ENCODE measurements around the gene PRR29.
A peak's percentile ranks its signal among the peaks of the same experiment; 100 is the strongest.

PRR29 gene

GRCh38 chr17:63984236-63984635, 13.9 kb upstream of the PRR29 start:
- DNase-seq (ENCODE audit: low spot score), result no peak
- Mint-ChIP-seq H3K4me3 (no peak overlapping the region), H3K4me1 (ENCODE audit: low read depth) (peaks cover 12% of the 10 kb centered on the region), H3K27ac (no peak overlapping the region), H3K27me3 (ENCODE audit: low read depth) (no peaks in the 10 kb centered on the region), H3K36me3 (ENCODE audit: low read depth) (peaks cover 1% of the 10 kb centered on the region), H3K9me3 (peaks cover 10% of the 10 kb centered on the region)

- Mint-ChIP-seq H3K4me3 (no peak overlapping the region), H3K27me3 (ENCODE audit: low read depth) (no peaks in the 10 kb centered on the region), H3K36me3 (ENCODE audit: low read depth) (peaks cover 1% of the 10 kb centered on the region), H3K27ac (peak overlapping the region; percentile 72), H3K9me3 (peaks cover 10% of the 10 kb centered on the region), H3K4me1 (ENCODE audit: low read depth) (peaks cover 12% of the 10 kb centered on the region)
- peak; percentile 70 for DNase-seq (ENCODE audit: low spot score)
Measured at GRCh38 chr17:63984651-63985386, 13.3 kb upstream of the PRR29 start.

DNA sequence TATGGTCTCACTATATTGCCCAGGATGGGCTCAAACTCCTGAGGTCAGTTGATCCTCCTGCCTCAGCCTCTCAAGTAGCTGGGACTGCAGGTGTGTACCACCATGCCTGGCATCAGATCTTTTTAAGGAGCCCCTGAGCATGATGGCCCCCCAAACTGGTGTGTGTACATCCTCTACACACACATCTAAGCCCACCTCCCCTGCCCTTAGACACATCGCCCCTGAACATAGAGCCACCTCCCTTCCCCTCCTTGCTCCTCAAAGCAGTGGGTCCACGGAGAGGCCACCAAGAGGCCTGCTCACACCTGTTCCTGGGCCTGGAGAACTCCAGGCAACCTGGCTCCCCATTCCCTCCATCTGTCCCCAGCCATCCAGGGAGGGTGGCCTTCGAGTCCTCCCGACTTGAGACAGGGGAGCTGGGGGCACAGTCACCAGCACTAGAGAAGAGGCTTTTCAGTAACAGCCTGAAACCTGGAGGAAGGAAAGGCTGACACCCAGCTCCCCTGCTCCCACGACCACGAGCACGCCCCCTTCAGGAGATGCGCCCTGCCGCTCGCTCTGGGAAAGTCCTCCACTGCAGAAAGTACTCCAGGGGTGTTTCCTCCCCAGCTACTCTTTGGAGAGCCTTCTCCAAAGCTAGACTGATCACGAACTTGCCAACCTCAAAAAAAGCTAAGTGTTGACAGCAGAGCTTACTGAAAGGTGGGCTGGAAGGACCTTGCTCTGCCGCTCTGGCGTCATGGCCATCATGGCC, 12.6 kb upstream of the PRR29 start:
- peak overlapping the region; percentile 72 for H3K27ac Mint-ChIP-seq
- no peak overlapping the region for H3K4me3 Mint-ChIP-seq
- H3K27me3 Mint-ChIP-seq (ENCODE audit: low read depth), result no peaks in the 10 kb centered on the region
- DNase-seq (ENCODE audit: low spot score), result no peak
- H3K9me3 Mint-ChIP-seq, result peaks cover 10% of the 10 kb centered on the region
- peaks cover 16% of the 10 kb centered on the region for H3K4me1 Mint-ChIP-seq (ENCODE audit: low read depth)
- H3K36me3 Mint-ChIP-seq (ENCODE audit: low read depth), result peaks cover 1% of the 10 kb centered on the region

DNA sequence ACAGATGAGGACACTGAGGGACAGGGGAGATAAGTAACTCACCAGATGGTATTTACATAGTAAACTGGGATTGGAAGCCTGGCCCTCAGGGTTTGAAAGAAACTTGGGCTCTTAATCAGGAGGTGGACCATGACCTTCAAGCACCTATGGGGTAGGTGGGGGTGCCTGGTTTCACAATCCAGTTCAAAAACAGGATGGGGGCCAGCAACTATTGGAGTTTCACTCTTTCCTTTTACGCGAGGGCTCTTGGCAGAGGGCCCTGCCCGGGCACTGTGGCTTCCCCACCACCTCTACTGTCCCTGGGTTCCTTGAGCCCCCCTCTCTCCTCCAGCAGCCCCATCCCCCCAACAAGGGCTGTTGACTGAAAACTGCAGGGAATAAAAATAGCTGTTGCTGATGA, 11.3 kb upstream of the PRR29 start:
- Mint-ChIP-seq H3K4me3 (no peak overlapping the region), H3K36me3 (ENCODE audit: low read depth) (no peaks in the 10 kb centered on the region)

DNA sequence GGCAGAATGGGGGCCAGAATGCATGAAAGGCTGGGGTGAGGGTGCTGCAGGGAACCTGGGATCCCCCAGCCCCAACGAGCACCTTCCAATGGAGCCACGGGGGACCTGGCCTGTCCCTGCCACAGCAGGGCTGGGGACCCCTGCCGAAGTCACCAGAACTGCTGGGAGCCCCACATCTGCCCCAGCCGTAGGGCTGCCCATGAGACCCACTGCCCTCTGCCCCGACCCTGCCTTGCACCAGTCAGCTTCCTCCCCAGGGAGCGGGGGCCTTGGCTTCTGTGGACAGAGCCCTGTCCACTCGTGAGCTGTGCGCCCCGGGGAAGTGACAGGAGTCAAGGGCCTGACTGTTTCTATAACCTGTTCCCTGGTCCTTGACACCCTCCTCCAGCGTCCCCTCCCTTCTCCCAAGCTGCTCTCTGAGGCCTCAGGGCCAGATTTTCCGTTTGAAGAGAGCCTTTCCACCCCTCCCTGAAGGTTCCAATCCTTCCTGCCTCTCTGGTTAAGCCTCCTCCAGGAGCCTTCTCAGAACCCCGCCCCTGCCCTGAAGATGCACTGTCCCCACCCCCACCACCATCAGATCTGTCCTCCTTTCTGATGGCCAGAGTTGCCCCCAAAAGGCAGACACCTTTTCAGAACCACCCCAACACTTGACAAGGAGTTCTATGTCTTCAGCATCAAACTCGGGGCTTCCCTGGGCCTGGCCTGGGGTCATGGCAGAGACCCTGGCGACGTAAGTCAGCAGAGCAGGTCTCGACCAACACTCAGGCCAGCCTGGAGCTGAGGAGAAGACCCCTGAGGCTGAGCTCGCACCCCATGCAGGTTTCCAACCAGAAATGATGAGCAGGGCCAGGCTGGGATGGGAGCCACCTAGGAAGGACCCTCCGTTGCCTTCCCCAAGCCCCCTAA, 10.7 kb upstream of the PRR29 start:
- Mint-ChIP-seq H3K4me1 (ENCODE audit: low read depth) (peaks cover 26% of the 10 kb centered on the region), H3K27me3 (ENCODE audit: low read depth) (peaks cover 11% of the 10 kb centered on the region), H3K36me3 (ENCODE audit: low read depth) (no peaks in the 10 kb centered on the region), H3K4me3 (no peak overlapping the region), H3K9me3 (peaks cover 5% of the 10 kb centered on the region), H3K27ac (no peak overlapping the region)
- DNase-seq (ENCODE audit: low spot score), result no peak

More for the DNA sequence above, 11.3 kb upstream of the PRR29 start:
- Mint-ChIP-seq H3K27ac (no peak overlapping the region), H3K4me1 (ENCODE audit: low read depth) (peaks cover 21% of the 10 kb centered on the region), H3K9me3 (peaks cover 9% of the 10 kb centered on the region), H3K27me3 (ENCODE audit: low read depth) (peaks cover 5% of the 10 kb centered on the region)
- DNase-seq (ENCODE audit: low spot score), result no peak

DNA sequence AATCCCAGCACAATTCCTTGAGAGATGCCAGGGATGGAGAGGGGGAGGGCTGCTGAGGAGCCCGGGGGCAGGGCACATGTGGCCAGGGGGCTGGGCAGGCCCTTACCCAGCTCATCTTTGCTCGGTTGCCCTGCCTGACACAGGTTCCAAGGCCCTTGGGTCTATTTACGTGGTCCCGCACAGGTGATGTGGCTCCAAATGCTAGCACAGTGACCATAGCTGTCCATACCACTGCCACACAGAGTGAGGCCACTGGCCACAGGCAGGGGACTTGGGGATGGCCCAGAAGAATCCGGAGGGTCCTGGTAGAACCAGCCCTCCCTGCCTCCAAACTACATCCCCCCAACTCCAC, 10.0 kb upstream of the PRR29 start:
- Mint-ChIP-seq H3K27me3 (ENCODE audit: low read depth) (peaks cover 15% of the 10 kb centered on the region), H3K36me3 (ENCODE audit: low read depth) (no peaks in the 10 kb centered on the region), H3K9me3 (no peaks in the 10 kb centered on the region), H3K4me3 (no peak overlapping the region), H3K4me1 (ENCODE audit: low read depth) (peaks cover 30% of the 10 kb centered on the region), H3K27ac (no peak overlapping the region)
- DNase-seq (ENCODE audit: low spot score), result no peak

GRCh38 chr17:63988741-63989621, 9.2 kb upstream of the PRR29 start:
- peaks cover 36% of the 10 kb centered on the region for H3K4me1 Mint-ChIP-seq (ENCODE audit: low read depth)
- H3K4me3 Mint-ChIP-seq, result no peak overlapping the region
- H3K27me3 Mint-ChIP-seq (ENCODE audit: low read depth), result peaks cover 22% of the 10 kb centered on the region
- H3K36me3 Mint-ChIP-seq (ENCODE audit: low read depth), result no peaks in the 10 kb centered on the region
- no peaks in the 10 kb centered on the region for H3K9me3 Mint-ChIP-seq
- H3K27ac Mint-ChIP-seq, result no peak overlapping the region
- DNase-seq (ENCODE audit: low spot score), result no peak

DNA sequence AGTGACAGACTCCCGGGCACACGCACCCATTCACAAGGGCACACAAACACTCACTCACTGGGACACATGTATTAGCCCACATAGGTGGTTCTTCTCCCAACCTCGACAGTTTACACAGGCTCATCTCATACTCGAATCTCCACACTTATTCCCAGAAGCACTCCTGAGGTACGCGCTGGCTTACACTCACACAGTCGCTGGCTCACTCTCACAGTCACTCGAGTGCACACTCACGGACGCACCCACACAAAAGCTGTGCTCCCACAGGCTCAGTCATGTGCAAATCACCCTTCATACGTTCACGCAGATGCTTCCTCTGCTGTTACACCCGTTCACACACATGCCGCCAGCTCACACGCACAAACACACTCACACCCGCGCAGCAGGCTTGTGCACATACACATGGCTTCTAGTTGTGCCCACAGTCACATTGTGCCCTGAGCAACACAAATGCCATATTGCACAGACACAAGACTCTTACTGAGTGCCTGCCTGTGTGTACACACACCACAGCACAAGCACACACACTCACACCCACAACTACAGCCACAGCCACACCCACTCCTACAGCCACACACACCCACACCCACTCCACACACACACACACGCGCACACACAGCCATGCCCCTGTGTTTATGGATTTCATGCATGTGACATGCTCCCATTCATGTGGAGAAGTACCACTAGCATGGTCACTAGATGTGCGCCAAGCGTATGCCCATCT, 8.4 kb upstream of the PRR29 start:
- no peak for DNase-seq (ENCODE audit: low spot score)
- Mint-ChIP-seq H3K36me3 (ENCODE audit: low read depth) (no peaks in the 10 kb centered on the region), H3K27me3 (ENCODE audit: low read depth) (peaks cover 23% of the 10 kb centered on the region), H3K4me3 (no peak overlapping the region), H3K4me1 (ENCODE audit: low read depth) (peaks cover 38% of the 10 kb centered on the region), H3K27ac (peak overlapping the region; percentile 46), H3K9me3 (no peaks in the 10 kb centered on the region)

GRCh38 chr17:63991611-63992010, 6.5 kb upstream of the PRR29 start:
- H3K4me1 Mint-ChIP-seq (ENCODE audit: low read depth), result peaks cover 28% of the 10 kb centered on the region
- peaks cover 35% of the 10 kb centered on the region for H3K27me3 Mint-ChIP-seq (ENCODE audit: low read depth)
- no peak overlapping the region for H3K4me3 Mint-ChIP-seq
- no peak overlapping the region for H3K27ac Mint-ChIP-seq
- H3K36me3 Mint-ChIP-seq (ENCODE audit: low read depth), result no peaks in the 10 kb centered on the region
- no peaks in the 10 kb centered on the region for H3K9me3 Mint-ChIP-seq
- DNase-seq (ENCODE audit: low spot score), result no peak

GRCh38 chr17:63993368-63993985, 4.7 kb upstream of the PRR29 start:
- Mint-ChIP-seq H3K36me3 (ENCODE audit: low read depth) (no peaks in the 10 kb centered on the region), H3K4me3 (peak overlapping the region; percentile 41), H3K27ac (peak overlapping the region; percentile 27), H3K9me3 (no peaks in the 10 kb centered on the region), H3K4me1 (ENCODE audit: low read depth) (peaks cover 39% of the 10 kb centered on the region), H3K27me3 (ENCODE audit: low read depth) (peaks cover 43% of the 10 kb centered on the region)
- DNase-seq (ENCODE audit: low spot score), result no peak

- no peak overlapping the region for H3K27ac Mint-ChIP-seq
- peaks cover 43% of the 10 kb centered on the region for H3K27me3 Mint-ChIP-seq (ENCODE audit: low read depth)
- no peaks in the 10 kb centered on the region for H3K36me3 Mint-ChIP-seq (ENCODE audit: low read depth)
- H3K4me3 Mint-ChIP-seq, result no peak overlapping the region
- peaks cover 46% of the 10 kb centered on the region for H3K4me1 Mint-ChIP-seq (ENCODE audit: low read depth)
- no peaks in the 10 kb centered on the region for H3K9me3 Mint-ChIP-seq
- DNase-seq (ENCODE audit: low spot score), result no peak
Measured at GRCh38 chr17:63995626-63996025, 2.5 kb upstream of the PRR29 start.

DNA sequence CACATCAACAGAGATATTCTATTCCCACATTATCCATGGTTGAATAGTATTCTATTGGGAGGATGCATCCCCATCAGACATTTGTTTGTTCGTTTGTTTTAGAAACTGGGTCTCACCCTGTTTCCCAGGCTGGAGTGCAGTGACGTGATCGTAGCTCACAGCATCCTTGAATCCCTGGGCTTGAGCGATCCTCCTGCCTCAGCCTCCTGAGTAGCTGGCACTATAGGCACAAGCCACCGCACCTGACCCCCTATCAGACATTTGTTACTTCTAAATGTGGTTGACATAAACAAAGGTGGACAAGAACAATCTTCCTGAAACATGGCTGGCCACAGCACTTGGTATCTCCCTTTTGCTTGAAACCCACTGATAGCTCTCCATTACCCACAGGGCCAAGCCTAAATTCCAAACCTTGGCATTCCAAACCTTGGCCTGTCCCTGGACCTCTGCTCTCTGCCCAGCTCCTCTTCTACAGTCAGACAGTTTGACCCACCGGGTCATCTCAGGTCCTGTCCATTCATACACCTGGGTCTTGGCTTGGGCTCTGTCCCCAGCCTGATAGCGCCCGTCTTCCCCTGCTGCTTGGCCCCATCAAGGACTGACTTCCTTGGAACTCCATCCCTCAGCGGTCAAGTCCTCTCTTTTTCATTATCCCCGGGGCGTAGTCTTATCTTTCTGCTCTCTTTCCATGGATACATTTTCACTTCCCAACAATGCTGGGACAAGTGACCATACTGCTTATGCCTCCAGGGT, 1.5 kb upstream of the PRR29 start:
- no peak for DNase-seq (ENCODE audit: low spot score)
- no peaks in the 10 kb centered on the region for H3K9me3 Mint-ChIP-seq
- H3K36me3 Mint-ChIP-seq (ENCODE audit: low read depth), result no peaks in the 10 kb centered on the region
- H3K4me3 Mint-ChIP-seq, result no peak overlapping the region
- no peak overlapping the region for H3K27ac Mint-ChIP-seq
- H3K27me3 Mint-ChIP-seq (ENCODE audit: low read depth), result peaks cover 40% of the 10 kb centered on the region
- peaks cover 42% of the 10 kb centered on the region for H3K4me1 Mint-ChIP-seq (ENCODE audit: low read depth)
